IPS-NIHi7 (cell line): ENCODE measurements around the gene CHCHD4.

Experiments used
- DNase-seq: peaks from one replicate; pipeline ENCODE4 v3.0.0; 2012; ENCODE audit warnings: mixed read lengths; ENCODE audit errors: extremely low spot score

The CHCHD4 gene

DNA sequence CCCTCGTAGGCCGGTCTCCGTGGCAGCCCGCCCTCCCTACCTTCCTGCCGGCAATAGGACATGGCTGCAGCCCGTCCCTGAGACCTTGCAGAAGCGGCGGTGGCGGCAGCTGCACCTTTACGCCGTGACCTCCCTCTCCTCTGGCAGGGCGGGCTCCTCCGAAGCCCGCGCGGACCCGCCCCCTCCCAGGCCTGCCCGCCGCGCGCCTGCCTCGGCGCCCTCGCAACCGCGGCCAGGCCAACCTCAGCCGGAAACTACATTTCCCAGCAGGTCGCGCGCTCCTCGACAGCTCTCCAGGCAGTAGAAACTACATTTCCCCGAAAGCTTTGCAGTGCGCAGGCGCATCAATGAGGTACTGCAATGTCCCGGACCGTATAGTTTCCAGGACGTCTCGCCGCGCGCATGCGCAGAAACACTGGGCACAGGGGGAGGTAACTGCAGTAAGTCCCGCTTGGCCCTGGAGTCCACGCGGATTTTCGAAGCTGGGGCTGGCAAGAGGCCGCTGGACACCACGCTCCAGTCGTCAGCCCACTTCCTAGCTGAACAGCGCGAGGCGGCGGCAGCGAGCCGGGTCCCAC is at the start of gene CHCHD4, which contains the start of gene TMEM43:
CHCHD4 (minus strand) TSS at position 256 of the 578 bp plus-strand sequence; CDS start at position 62, 194 bp downstream.
TMEM43 (plus strand) TSS at position 438 of the 578 bp plus-strand sequence. CDS start 142 bp downstream, outside the sequence.
- peak; percentile 99 for DNase-seq

DNA sequence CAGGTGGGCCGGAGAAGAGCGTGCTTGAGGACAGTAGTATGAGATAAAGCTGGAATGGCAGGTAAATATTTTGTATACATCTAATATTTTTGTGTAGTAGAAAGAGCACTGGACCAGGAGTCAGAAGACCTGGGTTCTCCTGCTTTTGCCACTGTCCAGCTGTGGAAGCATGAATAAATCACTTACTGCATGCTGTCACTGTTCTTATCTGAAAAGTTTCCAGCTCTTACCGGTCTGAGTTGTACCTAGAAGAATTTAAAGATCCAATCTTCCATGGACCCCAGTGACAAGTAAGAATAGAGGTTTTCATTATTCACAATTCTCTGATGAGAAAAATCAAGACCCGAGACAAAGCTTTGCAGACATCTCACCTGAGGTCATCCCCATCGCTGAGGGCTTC is 47.8 kb upstream of the CHCHD4 start:
- no peak for DNase-seq

DNA sequence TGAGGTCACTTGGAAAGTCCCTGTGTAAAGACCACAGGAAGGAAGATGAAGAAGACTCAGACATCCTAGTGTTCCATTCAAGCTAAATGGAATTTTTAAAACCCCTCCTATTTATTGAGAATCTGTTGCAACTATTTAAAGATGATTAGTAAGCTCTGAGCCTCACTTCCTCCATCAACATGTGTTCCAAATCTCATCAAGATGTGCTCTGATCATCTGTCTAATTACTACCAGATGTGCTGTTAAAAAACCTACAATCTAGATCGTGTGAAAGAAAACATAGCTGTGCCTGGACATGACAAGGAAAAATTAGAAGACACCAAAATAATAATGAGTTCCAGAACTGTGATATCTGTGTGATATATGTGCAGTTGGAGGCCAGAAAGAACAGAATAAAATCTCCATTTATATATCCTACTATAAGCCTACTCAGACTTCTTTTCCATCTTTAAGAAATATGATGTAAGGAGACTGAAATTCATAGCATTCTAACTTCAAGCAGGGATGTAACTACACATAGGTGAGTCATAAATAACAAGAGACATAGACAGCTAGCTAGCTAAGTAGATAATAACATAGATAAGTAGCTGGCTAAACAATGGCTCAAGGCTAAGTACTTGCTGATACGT is 46.0 kb upstream of the CHCHD4 start:
- no peak for DNase-seq

DNA sequence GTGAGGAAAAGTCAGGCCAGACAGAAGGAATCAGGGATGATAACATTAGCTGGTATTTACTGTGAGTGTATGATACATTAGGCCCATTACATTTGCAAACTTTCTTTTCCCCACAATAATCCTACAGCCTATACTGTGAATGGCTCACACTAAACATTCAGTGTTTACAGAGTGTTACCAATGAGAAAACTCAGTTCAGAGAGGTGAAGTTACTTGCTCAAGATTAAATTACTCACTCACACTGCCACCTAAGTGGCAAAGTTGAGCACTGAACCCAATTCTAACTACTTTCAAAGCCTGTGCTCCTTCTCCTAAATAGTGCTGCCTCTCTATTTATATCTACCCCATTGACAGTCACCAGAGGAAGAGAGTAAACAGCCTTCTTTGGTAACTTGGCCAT is 45.2 kb upstream of the CHCHD4 start:
- no peak for DNase-seq

DNA sequence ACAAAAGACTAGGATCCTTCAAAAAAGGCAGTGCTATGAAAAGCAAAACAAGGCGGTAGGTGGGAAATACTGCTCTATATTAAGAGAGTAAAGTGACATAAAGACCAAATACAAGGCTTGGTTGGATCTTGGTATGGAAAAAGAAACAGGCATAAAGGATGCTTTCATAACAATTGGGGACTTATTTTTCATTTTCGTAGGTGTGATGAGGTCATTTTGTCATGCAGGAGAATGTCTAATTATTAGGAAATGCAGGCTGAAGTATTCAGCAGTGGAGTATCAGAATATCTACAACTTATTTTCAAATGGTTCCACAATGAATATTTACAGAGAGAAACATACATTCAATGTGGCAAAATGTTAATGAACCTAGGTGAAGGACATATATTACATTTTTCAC is 44.8 kb upstream of the CHCHD4 start:
- no peak for DNase-seq

DNA sequence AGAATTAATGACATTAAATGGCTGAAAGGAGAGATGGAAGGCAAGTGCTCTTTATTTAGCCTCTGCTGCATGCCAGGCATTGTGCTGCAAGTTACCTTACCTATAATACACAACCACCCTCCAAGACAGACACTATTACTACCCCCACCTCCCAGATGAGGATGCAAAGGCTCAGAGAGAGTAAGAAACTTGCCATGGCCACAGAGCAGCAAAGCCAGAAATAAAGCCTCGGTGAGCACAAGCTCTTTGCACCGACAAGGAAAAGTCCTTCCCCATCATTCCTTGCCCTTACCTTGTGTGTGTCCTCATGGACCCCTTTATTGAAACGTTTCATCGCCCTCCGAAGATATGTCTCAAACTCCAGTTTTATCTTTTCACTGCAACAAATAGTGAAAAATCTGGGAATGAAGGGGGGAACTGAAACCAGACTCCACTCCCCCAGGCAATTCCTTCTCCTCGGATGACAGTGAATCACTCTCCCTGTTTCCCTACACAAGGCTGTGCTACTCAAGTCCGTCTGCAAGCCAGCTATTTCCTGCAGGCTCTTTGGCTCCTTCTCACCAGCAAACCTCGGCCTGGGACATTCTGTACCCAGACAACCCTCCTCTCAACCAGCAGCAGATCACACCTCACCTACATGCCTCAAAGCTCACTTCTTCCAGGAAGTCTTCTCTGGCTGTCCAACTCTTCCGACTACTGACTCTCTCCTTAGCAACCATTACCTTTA is 42.4 kb upstream of the CHCHD4 start:
- no peak for DNase-seq

DNA sequence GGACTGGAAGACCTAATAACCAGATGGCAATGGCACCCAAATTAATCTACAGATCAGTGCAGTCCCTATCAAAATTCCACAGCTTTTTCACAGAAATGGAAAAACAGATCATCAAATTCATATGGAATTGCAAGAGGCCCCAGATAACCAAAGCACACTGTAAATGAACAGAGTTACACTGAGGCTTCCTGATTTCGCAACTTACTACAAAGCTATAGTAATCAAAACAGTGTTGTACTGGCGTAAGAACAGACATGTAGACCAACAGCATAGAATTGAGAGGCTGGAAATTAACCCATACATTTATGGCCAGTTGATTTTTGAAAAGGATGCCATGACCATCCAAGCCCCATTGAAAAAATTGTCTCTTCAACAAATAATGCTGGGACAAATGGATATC is 37.5 kb upstream of the CHCHD4 start:
- no peak for DNase-seq

DNA sequence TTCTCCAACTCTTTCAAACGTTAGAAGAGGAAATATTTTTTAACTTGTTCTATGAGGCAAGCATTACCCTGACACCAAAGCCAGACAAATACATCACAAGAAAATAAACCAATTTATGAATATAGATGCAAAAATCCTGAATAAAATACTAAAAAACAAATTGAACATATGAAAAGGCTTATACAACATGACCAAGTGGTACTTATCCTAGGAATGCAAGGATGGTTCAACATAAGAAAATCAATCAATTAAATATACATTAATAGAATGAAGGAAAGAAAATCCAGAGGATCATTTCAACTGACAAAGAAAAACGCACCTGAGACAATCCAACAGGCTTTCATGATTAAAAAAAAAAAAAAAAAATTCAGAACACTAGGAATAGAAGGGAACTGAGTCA is 36.6 kb upstream of the CHCHD4 start:
- no peak for DNase-seq

DNA sequence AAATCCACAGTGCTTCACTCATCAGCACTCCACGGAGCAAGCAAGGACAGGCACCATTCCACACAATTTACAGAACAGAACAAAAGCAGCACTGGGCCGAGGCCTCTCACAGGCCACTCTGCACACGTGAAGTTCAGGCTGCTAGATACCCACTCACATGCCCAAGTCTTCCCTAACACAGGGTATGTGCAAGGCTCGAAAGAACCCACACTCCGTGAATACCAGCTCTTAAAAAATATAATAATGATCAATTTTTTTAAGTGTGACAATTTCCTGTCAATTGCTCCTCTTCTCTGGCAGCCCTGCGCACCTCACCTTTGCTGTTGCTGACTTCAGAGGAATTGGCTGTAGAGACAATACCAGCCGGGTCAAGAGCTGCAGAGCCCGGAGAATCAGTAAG is 34.8 kb upstream of the CHCHD4 start:
- no peak for DNase-seq

DNA sequence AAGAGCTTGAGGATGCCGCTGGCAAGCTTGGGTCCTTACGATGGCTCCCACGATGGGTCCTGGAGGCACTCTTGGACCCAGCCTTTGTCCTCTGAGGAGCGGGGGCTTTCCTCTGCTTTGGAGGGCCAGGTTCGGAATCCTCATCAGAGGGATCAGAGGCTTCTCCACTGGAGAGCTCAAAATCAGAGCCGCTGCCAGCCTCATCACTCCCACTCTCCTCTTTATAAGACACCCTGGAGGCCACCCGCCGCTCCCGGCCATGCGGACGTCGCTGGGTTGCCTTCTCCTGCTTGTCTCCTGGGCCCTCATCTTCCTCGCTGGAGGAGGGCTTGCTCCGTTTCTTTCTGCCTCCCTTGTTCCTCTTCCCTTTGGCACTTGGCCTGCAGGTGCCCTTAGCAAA is 33.7 kb upstream of the CHCHD4 start:
- no peak for DNase-seq

DNA sequence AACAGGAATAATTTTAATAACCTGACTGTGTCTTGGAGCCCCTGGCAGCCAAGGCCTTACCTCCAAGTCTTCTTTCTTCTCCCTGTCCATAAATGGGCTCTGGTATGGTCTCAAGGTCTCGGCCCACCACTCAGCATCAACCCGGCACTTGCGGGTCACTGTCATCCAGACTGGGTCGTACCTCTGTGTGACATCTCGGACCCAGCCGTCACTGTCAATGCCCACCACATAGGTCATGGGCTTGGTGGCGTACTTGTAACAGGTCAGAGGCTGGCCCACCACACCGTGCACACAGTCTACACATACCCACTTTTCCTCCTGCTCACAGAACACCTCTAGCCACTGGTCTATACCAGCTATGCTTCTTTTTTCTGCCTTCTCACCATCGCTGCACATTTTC is 33.3 kb upstream of the CHCHD4 start:
- DNase-seq = no peak

DNA sequence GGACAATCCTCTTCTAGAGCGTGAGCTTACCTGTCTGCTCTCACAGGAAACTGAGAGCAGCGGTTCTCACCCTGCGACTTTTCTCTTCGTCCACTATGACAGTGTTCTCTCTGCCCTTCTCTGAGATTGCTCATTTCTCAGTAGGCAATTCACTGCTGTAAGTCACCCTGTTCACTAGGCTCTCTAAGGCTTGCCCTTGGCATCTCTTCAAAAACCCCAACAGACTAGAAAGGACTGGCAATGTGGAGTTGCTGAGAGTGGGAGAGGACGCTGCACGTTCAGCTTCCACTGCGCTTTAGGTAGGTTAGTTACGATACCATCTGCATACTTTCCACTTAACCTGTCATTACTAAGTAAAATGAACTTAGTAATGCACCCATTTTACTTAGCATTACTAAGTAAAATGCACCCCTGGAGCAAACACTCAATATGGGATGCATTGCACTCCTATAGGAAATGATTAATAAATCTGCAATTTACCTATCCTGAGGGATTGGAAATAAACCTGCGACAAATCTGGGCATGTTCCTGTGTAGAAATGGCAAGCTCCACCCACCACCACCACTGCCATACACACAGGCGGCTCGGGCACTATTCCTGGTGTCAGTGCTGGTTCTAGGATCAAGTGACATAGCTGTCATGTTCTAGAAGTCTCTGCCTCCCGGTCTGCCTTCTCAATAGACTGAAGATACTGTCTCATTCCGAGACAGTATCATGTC is 32.3 kb upstream of the CHCHD4 start:
- no peak for DNase-seq

DNA sequence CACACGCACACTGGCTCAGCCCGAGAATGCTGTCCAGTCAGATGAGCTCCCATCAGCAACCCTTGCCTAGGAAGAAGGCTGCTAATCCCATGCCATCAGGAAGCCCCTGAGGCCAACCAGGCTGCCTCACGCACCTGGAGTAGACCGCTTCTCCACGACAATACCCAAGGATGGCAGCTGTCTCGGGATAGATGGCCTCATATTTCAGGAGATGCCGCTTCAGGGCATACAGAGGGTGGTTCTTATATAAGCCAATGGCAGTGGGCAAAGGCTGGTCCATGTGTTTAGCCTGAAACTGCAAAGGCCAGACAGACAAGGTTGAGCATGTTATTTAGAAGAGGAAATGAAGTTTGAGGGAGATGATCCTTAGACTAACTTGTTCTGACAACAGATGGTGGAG is 31.5 kb upstream of the CHCHD4 start:
- no peak for DNase-seq

DNA sequence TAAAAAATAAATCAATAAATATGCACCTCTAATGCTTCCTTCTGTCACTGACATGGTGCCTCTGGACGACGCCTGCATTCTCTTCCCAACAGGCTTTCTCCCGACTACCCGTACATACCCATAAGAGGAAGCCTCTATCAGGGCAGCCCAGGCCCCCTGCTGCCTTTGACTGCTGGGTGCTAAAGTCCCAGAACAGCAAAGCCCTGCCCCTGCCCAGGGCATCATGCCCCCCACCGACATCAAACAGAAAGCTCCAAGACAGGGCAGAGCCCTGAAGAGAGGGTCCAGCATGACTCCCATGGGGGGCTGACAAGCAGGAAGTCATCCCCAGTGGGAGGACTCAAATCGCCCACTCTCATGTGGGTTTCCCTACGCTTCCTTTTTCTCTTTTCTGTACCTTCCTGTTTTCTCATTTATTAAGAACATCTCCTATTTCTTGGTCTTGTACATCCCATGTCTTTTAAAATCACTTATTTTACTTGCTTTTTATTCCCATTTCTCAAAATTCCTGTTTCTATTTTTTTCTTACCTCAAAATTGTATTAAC is 30.3 kb upstream of the CHCHD4 start:
- DNase-seq = no peak

DNA sequence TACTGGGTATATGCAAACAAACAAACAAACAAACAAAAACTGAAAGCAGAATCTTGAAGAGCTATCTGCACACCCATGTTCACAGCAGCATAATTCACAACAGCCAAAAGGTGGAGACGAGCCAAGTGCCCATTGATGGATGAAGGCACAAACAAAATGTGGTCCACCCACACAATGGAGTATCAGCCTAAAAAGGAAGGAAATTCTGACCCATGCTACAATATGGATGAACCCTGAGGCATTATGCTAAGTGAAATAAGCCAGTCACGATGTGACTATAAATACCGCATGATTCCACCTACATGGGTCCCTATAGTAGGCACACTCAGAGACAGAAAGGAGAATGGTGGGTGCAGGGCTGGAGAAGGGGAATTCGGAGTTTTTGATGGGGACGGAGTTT is 29.6 kb upstream of the CHCHD4 start:
- DNase-seq = no peak

DNA sequence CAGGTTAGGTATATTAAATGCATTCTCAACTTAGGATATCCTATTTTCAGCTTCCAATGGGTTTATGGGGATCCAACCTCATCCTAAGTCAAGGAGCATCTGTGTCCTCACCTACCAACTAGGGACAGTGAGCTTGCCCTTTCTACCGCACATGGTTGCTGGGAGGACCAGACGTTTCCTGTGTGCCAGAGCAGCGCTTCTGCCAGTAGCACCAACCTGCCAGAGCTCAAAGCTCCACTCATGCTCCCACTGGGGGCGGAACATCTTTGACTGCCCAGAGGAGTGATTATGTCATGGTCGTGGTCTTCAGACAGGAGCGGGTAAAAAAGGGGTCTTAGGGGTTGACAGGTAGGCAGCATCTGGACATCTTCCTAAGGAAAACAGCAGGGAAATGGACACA is 29.0 kb upstream of the CHCHD4 start:
- DNase-seq = no peak

DNA sequence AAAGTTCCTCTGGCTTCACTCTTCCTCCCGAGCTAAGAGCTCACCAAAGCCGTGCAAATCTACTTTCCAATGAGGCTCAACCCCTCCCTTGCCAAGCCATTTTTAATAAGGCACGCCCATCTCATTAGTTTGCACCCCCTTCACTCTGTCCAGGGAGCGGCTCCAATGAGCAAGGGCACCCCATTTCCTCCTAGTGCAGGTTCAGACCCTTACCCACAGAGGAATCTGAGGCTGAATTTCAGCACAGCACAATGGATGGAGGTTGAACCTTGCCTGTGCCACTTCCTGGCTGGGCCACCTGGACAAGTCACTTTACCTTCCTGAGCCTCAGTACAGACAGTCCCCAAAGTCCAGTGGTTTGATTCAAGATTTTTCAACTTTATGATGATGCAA is 28.3 kb upstream of the CHCHD4 start:
- no peak for DNase-seq

DNA sequence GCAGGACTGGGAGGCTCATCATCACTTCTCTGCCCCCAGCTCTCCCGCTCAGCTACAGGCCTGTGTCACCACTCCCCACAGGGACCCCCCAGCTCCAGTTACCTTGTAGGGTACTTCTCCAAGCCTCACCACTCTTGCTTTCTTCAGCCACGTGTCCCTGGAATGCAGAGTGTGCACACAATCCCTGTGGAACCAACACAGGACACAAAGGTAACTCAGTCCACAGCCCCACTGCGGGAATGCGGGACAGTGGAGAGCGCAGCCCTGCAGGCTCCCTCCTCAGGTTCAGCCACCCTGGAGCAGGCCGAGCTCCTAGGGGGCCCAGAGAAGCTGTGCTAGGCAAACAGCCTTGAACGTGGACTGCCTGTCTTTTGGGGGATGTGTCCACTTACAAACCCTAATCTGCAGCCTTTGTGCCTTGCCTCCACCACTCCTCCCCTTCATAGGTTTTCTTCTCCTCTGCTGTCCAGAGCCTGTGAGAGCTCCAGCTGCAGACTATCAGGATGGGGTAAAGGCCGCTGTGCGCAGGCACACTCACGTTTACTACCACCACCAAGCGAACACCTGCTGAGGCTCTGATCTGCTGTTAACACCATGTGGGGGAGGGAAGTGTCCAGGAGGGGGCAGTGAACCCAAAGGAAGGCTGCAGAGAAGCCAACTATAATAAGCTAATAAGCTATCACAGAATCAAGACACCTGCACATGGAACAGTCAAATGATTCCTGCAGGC is 27.7 kb upstream of the CHCHD4 start:
- DNase-seq = peak; percentile 41

DNA sequence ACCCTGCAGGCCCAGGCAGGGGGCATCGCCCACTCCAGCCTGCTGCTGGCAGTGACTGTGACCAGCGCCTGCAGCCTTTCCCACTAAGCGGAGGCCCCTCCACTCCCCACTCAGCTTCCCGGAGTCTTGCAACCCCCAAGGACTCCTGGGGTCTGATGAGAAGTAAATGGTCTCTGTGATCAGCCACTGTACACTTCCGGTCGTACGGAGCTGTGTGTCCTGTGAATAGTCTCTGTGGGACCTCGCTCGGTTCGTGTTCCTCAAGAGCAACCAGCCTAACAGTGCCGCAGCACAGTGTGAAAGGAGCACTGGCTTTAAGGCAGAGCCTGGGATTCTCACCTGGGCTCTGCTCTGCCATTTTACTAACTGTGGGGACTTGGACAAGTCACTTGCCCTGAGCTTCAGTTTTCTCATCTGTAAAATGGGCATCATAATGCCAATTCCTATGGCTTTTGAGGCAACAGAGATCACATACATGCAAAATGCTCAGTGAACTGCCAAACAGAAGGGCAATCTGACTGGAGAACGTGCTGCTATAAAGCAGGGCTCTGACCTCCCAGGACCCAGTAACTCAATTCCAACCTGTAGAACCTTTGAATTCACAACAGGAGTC is 26.9 kb upstream of the CHCHD4 start:
- DNase-seq = no peak

DNA sequence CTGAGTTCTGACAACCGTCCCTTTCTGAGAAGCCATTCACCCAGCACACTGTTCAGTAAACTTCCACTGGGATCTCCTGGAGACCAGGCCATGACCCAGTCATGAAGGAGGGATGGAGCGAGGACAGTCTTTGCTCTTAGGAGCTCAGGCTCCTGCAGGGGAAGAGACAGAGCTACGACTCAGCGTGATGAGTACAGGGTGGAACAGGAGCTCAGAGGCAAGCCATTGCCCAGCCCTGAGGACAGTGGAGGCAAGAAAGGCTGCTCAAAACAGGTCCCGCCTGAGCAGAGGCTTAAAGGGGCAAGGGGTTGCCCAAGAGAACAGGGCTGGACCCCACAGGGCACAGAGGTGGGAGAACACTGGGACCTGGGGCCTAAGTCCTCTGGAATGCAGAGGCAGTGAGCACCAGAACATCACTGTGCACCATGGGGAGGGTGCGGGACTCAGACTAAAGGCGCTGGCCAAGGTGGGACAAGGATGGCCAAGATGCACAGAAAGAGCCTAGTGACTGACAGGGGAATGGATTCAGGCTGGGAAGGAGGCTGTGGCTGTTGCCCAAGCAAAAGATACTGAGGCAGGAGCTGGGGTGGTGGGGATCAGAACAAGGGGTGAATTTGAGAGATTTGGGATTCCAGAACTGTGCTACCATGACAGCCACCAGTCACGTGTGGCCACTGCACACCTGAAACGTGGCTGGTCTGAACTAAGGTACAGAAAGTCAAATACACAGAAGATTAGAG is 26.0 kb upstream of the CHCHD4 start:
- DNase-seq = no peak
